HG03432 (cell line): ENCODE measurements around the gene ZFAND2A.
"Not testable (repeated sequence)": the region's sequence is repeated elsewhere in the genome, so short reads cannot be mapped to it uniquely, and the experiment has no call there.

Experiments
- ATAC-seq: cut with Tn5 transposase; IDR thresholded peaks from one replicate; pipeline ENCODE4 v1.9.1; 2021; ENCODE audit warnings: mild to moderate bottlenecking, moderate library complexity; ENCODE audit not compliant: unreplicated experiment

ZFAND2A gene

DNA sequence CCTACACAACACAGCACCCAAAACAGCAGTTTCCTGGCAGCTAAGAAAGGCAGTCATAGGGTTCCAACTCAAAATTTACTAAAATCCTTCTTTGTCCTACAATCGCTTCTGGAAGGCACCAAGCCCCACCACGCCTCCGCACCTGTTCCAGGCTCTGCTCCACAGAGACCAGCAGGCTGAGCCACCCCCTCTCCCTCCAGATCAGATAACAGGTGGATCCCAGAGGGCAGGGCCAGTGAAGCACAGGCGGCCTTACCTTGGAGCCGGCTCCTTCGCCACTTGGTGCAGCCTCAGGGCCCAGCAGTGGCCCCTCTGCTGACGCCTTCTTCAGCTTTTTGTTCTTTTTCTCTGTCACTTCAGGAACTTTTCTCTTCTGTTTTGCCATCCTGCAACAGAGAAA lies 33.0 kb downstream of the ZFAND2A start:
- ATAC-seq: no peak

DNA sequence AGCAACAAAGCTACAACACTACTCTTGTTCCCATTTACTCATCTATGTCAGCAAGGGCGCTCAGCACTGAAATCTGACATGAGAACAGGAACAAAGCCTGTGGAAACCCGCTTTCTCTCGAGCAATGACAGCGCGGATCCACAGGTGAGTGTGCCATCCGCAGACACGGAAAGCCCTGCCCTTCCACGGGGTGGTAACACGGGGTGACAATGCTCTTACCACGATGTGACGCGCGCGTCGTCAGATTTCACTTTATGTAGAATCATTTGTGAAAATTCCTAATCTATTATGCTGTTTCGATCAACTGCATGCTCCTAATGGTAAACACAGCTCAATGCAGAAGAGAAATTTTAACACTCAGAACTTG lies 34.4 kb downstream of the ZFAND2A start:
- ATAC-seq: no peak

DNA sequence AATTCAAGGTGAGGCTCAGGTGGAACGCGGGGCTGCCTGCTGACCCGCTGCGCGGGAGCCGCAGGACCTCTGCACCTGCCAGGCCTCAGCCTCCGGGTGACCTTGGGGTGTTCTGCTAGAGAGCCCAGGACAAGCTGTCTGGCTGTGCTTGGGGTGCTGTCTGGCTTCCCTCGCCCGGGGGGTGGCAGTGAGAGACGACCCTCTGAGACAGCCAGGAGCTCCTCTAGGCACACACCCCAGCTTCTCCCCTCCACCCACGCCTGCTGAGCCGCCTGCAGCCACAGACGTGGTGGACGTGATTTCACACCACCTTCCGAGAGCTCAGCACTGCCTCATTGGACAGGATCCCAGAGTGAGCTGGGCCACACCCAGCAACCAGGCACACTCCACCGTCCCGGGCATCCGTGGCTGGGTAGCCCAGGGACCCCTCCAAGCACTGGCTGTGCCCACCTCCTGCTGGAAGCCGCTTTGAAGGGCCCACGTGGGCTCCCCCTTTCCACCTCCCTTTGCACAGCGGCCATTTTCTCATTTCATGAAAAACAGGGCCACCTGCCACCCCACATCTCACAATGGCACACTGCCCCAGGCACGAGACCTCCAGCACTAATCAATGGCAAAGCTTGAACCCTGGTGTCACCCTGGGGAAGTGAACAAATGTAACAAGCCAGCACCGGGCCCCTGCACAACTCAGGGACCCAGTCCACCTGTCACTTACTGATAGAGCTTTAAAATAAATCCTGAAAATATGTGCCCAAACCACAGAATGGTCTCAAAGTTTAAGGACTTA lies 35.0 kb downstream of the ZFAND2A start:
- ATAC-seq: no peak

DNA sequence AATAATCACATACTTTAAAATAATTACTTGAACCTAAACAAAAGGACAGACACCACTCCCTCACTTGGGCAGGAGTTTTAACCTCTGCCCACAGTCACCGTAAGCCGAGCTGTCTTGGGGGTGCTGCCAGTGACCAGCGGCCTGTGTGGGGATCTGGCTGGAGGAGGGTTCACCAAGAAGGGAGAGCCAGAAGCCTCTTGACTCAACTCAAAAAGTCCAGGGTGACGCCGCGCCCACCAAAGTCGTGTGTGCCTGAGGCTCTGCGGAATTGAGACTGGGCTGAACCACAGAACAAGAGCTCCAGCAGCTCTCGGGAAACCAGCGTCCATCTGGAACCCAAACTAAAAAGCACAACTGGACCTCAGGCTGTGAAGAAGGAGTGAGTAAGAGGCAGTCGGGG lies 35.8 kb downstream of the ZFAND2A start:
- no peak for ATAC-seq

DNA sequence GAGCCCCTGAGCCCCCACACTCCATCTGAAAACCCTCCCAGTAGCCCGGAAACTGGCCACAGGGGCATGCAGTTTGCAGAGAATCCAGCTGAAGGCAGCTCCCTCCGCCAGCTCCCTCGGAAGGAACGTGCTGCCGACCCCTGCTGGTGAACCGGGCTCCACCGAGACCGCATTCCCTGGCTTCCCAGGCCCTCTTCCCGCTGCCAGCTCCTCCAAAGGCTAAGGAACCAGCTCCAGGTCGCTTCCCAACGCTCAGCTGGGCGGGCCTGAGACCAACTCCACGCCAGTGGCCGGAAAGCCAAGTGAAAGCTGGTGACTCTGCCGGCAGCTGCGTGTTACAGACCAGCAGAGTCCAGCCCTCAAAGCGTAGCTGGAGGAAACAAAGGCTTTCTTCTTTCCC lies 36.3 kb downstream of the ZFAND2A start:
- ATAC-seq: no peak

DNA sequence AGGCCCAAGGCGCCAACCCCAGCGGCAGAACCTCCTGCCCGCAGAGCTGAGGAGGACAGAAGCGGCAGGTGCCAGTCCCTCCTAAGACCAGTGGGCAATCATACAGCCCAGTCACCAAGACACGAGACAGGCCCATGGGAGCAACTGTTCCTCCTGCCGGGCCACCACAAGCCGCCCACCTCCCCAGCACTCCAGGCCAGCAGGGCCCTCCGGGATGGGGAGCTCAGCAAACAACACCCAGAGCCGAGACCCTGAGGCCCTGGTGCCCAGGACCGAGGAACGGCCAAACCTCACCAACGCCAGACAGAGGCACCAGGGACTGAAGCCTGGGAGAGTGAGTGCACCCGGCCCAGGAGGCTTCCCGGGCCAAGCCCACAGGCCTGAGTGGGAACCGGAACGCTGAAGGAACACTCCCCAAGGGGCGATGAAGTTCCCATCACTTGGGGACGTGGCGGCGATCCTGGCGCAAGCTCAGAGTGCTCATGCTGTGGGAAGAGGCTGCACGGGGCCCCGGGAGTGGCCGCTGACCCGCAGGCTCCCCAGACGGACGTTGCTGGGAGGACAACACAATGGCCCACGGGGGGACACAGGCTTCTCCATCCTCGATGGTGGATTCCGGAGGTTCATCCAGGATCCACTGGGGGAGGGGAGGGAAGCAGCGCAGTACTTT lies 37.0 kb downstream of the ZFAND2A start:
- ATAC-seq: no peak

DNA sequence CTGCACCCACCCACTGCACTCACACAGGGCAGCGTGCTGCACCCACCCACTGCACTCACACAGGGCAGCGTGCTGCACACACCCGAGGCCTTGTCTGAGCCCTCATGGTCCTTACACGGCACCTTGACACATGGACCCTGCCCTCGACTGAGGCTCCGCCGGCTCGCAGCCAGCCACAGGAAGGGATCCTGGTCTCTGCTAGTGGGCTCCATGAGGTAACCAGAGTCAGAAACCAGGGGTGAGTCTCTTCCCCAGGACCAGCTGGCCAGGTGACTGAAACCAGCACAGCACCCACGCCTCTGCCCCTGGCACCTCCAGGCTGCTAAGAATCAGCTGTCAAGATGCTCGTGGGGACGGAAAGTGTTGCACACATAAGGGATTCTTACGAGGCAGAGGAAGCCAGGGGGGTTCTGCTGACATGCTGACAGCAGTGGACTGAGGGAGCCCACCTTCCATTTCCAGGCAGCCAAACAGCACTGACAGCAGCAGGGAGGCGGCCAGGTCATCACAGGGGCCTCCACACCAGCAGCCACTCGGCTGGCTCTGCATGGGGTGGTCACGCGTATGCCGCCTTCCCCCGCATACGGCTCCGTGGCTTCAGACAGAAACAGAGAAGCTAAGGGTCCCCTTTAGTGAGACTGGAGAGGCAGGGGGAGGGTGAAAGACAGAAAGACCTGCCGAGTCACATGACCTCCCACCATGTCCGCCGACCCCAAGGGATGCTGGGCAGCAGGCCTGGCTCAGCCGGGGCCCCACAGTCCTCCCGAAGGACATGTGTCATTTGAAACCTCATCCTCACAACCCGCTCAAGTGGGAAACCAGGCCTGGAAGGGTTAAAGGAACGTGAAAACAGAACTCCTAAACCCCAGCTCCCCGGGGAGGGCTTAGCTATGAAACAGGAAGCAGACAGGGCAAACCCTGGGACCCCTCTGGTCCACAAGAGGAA lies 37.8 kb downstream of the ZFAND2A start:
- ATAC-seq: no peak

DNA sequence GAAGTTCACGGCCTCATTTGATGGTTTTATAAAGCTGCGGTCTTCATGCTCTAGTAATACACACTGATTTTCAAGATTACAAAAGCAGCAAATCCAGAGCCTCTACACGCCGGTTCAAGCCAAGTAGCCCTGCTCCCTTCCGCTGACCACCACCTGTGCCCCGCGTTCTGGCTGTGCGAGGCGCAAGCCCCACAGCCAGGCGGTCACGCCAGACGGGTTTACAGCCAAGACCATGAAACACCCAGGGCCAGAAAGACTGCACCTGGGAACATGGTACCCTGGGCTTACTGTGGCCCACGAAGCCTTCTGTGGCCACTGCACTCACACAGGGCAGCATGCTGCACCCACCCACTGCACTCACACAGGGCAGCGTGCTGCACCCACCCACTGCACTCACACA lies 38.5 kb downstream of the ZFAND2A start:
- ATAC-seq: no peak

DNA sequence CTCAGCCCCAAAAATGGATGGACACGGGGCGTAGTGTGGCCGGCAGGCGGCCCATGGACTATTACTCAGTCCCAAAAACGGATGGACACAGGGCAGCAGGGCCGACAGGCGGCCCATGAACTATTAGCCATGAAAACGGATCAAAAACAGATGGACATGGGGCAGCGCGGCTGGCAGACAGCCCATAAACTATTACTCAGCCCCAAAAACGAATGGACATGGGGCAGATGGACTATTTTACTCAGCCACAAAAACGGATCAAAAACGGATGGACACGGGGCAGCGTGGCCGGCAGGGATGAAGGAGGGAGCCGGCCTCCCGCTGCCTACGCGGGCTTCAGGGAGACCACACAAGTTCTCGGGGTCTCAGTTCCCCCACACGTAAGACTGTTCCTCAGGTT lies 39.2 kb downstream of the ZFAND2A start:
- ATAC-seq: no peak

DNA sequence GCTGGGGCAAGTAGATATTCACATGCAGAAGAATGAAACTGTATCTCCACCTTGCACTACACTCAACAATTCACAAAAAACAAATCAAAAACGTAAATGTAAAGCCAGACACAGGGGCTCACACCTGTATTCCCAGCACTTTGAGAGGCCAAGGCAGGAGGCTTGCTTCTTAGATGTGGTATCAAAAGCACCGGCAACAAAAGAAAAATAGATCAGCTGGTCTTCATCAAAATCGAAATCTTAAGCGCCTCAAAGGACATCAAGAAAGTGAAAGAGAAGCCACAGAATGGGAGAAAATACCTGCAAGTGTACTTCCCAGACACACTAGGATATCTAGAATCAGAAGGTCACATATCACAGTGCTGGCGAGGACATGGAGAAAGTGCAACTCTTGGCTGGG lies 40.8 kb downstream of the ZFAND2A start:
- no peak for ATAC-seq

DNA sequence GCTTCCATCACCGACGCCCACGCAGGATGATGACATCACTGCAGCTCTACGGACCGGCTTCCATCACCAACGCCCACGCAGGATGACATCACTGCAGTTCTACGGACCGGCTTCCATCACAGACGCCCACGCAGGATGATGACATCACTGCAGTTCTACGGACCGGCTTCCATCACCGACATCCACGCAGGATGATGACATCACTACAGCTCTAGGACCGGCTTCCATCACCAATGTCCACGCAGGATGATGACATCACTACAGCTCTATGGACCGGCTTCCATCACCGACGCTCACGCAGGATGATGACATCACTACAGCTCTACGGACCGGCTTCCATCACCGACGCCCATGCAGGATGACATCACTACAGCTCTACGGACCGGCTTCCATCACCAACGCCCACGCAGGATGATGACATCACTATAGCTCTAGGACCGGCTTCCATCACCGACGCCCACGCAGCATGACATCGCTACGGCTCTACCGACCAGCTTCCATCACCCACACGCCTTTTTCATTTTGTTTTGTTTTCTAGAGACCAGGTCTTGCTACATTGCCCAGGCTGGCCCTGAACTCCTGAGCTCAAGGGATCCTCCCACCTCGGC lies 42.6 kb downstream of the ZFAND2A start:
- ATAC-seq: no peak

DNA sequence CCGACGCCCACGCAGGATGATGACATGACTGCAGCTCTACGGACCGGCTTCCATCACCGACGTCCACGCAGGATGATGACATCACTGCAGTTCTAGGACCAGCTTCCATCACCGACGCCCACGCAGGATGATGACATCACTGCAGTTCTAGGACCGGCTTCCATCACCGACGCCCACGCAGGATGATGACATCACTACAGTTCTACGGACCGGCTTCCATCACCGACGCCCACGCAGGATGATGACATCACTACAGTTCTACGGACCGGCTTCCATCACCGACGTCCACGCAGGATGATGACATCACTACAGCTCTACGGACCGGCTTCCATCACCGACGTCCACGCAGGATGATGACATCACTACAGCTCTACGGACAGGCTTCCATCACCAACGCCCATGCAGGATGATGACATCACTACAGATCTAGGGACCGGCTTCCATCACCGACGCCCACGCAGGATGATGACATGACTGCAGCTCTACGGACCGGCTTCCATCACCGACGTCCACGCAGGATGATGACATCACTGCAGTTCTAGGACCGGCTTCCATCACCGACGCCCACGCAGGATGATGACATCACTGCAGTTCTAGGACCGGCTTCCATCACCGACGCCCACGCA lies 43.5 kb downstream of the ZFAND2A start:
- ATAC-seq: not testable (repeated sequence)

DNA sequence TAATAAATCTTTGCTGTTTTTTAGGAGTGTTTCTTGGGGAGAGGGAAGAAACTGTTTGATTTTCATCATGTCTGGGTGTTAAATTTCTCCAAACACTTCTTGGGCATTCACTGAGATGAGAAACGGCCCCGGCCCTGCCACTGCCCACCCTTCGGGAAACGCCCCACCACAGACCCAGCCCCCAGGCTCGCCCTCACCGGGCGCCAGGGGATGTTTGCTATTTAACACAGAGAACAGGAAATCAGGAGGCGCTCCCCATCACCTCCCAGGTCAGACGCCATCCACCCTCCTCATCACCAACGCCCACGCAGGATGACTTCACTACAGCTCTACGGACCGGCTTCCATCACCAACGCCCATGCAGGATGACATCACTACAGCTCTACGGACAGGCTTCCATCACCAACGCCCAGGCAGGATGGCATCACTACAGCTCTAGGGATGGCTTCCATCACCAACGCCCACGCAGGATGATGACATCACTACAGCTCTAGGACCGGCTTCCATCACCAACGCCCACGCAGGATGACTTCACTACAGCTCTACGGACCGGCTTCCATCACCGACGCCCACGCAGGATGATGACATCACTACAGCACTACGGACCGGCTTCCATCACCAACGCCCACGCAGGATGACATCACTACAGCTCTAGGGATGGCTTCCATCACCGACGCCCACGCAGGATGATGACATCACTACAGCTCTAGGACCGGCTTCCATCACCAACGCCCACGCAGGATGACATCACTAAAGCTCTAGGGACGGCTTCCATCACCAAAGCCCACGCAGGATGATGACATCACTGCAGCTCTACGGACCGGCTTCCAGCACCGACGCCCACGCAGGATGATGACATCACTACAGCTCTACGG lies 44.6 kb downstream of the ZFAND2A start:
- not testable (repeated sequence) for ATAC-seq

DNA sequence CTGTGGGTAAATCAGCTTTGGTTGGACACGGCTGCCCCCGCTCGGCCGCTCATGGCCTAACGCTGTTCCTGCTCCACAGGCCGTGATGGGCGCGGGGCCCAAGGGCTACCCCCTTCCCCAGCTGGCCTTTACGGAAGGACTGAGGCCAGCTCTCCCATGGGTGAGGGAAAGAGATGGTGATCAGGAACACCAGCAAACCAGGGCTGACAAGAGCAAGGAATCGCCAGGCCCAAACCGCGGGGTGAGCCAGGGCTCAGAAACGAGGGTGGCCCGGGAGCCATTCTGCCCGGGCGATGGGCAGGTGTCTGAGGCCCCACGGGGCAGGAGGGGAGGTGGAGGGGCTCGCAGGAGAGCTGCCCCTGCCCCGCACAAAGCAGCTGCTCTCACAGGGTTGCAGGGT lies 45.5 kb downstream of the ZFAND2A start:
- ATAC-seq: no peak

DNA sequence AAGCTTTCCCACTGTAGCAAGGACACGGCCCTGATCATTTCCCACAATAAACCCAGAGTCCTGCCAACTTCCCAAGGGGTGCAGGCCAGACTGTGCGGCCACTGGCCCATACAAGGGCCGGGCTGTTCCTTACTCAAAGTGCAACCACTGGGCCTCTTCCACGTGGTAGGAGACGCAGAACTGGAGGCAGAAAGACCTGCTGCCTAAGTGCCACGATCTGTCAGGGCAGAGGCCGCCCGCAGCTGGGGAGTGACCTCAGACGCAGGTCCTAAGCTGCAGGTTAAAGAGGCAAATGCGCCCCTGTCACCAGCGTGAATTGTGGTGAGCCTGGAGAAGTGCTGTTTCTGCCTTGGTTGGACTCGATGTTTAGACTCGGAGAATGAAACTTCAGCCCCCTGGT lies 45.9 kb downstream of the ZFAND2A start:
- ATAC-seq: no peak

DNA sequence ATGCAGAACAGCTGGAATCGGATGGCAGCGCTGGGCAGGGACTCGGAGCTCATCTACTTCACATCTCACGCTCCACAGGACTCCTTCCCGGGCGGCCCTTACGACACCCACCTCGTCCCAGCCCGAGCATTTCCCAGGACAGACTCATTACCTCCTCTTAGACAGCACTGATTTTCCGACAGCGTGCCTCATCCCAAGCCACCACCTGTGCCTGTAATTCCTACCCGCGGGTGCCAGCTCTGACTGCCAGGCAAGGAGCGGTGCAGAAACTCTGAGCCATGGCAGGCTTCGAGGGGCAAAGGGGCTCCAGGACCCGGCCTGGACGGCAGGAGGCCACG lies 46.5 kb downstream of the ZFAND2A start:
- ATAC-seq: no peak

DNA sequence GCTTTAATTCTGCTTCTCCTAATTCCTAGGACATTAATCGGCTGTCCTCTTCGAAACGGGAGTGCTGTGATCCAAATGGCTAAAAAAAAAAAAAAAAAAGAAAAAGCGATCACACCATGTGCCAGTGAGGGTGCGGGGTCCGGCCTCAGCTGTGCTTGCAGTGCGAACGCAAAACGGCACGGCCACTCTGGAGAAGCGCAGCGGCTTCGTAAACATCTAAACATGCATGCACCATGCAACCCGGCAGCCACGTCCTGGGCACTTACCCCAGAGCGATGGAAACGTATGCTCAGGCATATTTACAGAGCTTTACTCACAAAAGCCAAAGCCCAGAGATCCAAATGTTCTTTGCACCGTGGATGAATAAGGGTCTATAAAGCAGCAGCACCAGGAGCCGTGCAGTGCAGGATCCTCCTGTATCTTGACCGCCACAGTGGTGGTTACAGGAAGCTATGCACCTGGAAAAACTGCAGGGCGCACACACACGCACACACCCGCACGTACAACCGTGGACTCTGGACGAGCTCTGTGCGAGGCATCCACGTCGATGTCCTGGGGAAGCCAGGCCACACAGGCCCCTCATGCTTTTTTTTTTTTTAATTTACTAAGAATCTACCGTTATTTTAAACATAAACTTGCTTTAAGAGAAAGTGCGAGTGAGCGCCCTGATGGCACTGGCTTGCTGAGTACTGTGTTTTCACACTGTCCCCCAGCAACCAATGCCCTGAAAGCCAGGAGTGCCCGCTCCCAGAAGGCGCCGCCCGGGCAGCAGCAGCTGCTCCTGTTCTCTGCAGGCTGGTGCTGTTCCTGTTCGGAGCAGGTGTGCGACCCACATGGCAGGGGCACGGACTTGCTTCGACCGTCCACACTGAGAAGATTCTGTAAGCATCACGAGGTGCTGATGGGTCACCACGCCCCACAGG lies 47.1 kb downstream of the ZFAND2A start:
- no peak for ATAC-seq

DNA sequence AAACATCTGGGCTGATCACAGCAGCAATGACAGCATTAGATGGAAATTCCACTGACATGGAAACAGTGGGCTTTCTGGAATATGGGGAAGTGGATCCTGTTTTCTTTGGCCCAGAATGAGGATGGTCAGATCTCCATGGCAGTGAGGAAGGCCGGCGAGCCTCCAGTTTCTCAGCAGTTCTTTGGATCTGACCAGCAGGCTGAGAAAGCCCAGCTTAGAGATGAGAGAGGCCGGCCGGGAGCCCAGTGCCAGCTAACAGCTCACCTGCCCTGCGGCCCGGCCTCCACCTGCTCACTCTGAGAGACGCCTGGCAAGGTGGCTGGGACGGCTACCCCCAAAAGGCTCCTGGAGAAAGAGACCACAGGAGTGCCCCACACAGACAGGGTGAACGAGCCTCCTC lies 47.9 kb downstream of the ZFAND2A start:
- no peak for ATAC-seq

DNA sequence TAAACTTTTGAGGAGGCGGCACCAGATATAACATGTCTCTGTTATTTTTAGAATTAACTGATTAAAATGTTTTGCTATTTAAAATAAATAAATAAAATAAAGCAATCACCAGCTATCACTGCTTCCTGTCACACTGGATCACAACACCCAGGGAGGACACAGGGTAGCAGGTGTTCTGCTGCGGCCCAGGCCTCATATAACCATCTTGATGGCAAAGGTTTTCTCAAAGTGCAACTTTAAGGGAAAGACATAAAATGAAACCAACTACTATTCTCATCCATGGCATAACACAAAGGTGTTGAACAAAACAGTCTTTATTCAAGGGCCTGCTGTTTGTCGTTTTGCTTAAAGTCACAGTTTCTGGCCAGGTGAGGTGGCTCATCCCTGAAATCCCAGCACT lies 48.8 kb downstream of the ZFAND2A start:
- ATAC-seq: no peak
